H1 (cell line): ENCODE data around the gene CDH11. TPM values are rescaled to one million over a fixed set of nuclear protein-coding genes. Genes with fewer than 3 reads are reported as not detected.

Source experiments
- CTCF ChIA-PET: fragments of 300-600 bp; sonication (Branson Sonifier 250); formaldehyde crosslinking; loops from one replicate; lab custom pipeline; 2021; ENCODE audit not compliant: partially characterized antibody; lab: Charles Lee
- POLR2A ChIA-PET: fragments of 300-600 bp; sonication (Branson Sonifier 250); formaldehyde crosslinking; loops from one replicate; lab custom pipeline; 2021; ENCODE audit warnings: inconsistent platforms; ENCODE audit not compliant: partially characterized antibody; lab: Charles Lee
- DNase-seq, 2 experiments: peaks; one replicate each; pipeline versions ENCODE4 v3.0.0 to v3.0.0-alpha.2; 2010 to 2022; ENCODE audit warnings: low spot score in 2 of 2, low read depth in 1 of 2, mixed read lengths in 1 of 2
- FAIRE-seq: peaks from 2 replicates; lab custom pipeline; 2011; peaks lifted over from hg19 to GRCh38; lab: Jason Lieb, UNC
- H2AFZ ChIP-seq: 2 replicates; pipeline ENCODE4 v1.8.1; 2012; ENCODE audit warnings: low read length, inconsistent platforms
- H2AK5ac ChIP-seq: 2 replicates; pipeline ENCODE4 v1.6.1; 2013; ENCODE audit warnings: low read depth, low read length
- H2BK120ac ChIP-seq: replicated peaks from 2 replicates; pipeline ENCODE3; 2013; ENCODE audit warnings: low read depth, low read length, inconsistent platforms
- H2BK12ac ChIP-seq: 2 replicates; pipeline ENCODE4 v1.6.1; 2013; ENCODE audit warnings: low read depth, low read length
- H2BK15ac ChIP-seq: 2 replicates; pipeline ENCODE4 v1.6.1; 2013; ENCODE audit warnings: low read length
- H2BK20ac ChIP-seq: 2 replicates; pipeline ENCODE4 v1.6.1; 2013; ENCODE audit warnings: low read length
- H2BK5ac ChIP-seq: 2 replicates; pipeline ENCODE4 v1.6.1; 2013; ENCODE audit warnings: low read depth, low read length
- H3K14ac ChIP-seq: 2 replicates; pipeline ENCODE4 v1.6.1; 2013; ENCODE audit warnings: inconsistent platforms; ENCODE audit not compliant: insufficient read length
- H3K18ac ChIP-seq: 2 replicates; pipeline ENCODE4 v1.6.1; 2013; ENCODE audit warnings: low read length; ENCODE audit errors: extremely low read depth
- H3K23ac ChIP-seq: 2 replicates; pipeline ENCODE4 v1.6.1; 2013; ENCODE audit warnings: inconsistent platforms; ENCODE audit not compliant: insufficient read length
- H3K23me2 ChIP-seq: 2 replicates; pipeline ENCODE4 v1.6.1; 2013; ENCODE audit warnings: low read depth, low read length
- H3K27ac ChIP-seq: 2 replicates; pipeline ENCODE4 v1.6.1; 2011; ENCODE audit warnings: low read depth, low read length, inconsistent platforms
- H3K27me3 ChIP-seq, 4 experiments: replicated peaks in 1 of 4; 1 replicate in 1 of 4; 2 replicates in 3 of 4; pipeline versions ENCODE4 v1.6.1 to v1.8.1; 2011 to 2013; ENCODE audit warnings: low read length in 3 of 4, mild to moderate bottlenecking in 3 of 4, inconsistent platforms in 2 of 4, mixed read lengths in 2 of 4, moderate library complexity in 1 of 4; ENCODE audit not compliant: control insufficient read depth in 3 of 4, insufficient read depth in 3 of 4; ENCODE audit errors: extremely low read depth in 1 of 4
- H3K36me3 ChIP-seq, 4 experiments: 2 replicates each; pipeline versions ENCODE4 v1.6.1 to v1.8.1; 2011 to 2013; ENCODE audit warnings: mild to moderate bottlenecking in 4 of 4, low read length in 3 of 4, moderate library complexity in 2 of 4, control low read depth in 1 of 4, inconsistent platforms in 1 of 4; ENCODE audit not compliant: insufficient read depth in 4 of 4, control insufficient read depth in 2 of 4
- H3K4ac ChIP-seq: replicated peaks from 2 replicates; pipeline ENCODE3; 2013; ENCODE audit warnings: low read length, low read depth, mixed read lengths, inconsistent platforms; ENCODE audit not compliant: insufficient read length
- H3K4me1 ChIP-seq, 4 experiments: replicated peaks in 1 of 4; 1 replicate in 1 of 4; 2 replicates in 3 of 4; pipeline versions ENCODE4 v1.6.1 to v1.8.1; 2011 to 2013; ENCODE audit warnings: low read length in 3 of 4, inconsistent platforms in 2 of 4, mixed read lengths in 1 of 4; ENCODE audit not compliant: insufficient read depth in 4 of 4, control insufficient read depth in 3 of 4
- H3K4me2 ChIP-seq, 2 experiments: 2 replicates each; pipeline versions ENCODE4 v1.6.1 to v1.8.1; 2011 to 2013; ENCODE audit warnings: low read depth in 2 of 2, low read length in 2 of 2, control low read depth in 1 of 2, inconsistent platforms in 1 of 2, mild to moderate bottlenecking in 1 of 2; ENCODE audit not compliant: insufficient read depth in 1 of 2
- H3K4me3 ChIP-seq, 4 experiments: fragments of 200-600, 300-600 bp in 1 of 4; sonication (generic), shearing (Covaris generic), sonication (Bioruptor Twin) in 1 of 4; 2 replicates each; pipeline versions ENCODE4 v1.5.1 to v1.8.1; 2011 to 2016; ENCODE audit warnings: low read length in 4 of 4, low read depth in 3 of 4, control low read depth in 2 of 4, inconsistent platforms in 2 of 4, mild to moderate bottlenecking in 2 of 4, mixed read lengths in 1 of 4, moderate library complexity in 1 of 4; ENCODE audit not compliant: insufficient read depth in 2 of 4; ENCODE audit errors: extremely low read depth in 1 of 4
- H3K56ac ChIP-seq: replicated peaks from 2 replicates; pipeline ENCODE3; 2013; ENCODE audit warnings: low read depth, mild to moderate bottlenecking, mixed read lengths, low read length, inconsistent platforms; ENCODE audit not compliant: insufficient read length
- H3K79me1 ChIP-seq: 2 replicates; pipeline ENCODE4 v1.6.1; 2013; ENCODE audit warnings: low read depth, low read length, control low read depth
- H3K79me2 ChIP-seq, 2 experiments: 2 replicates each; pipeline versions ENCODE4 v1.6.1 to v1.8.1; 2012 to 2013; ENCODE audit warnings: low read length in 2 of 2, mild to moderate bottlenecking in 2 of 2, inconsistent platforms in 1 of 2; ENCODE audit not compliant: insufficient read depth in 2 of 2, control insufficient read depth in 1 of 2
- H3K9ac ChIP-seq, 4 experiments: replicated peaks in 1 of 4; 1 replicate in 1 of 4; 2 replicates in 3 of 4; pipeline versions ENCODE4 v1.6.1 to v1.8.1; 2011 to 2013; ENCODE audit warnings: low read depth in 3 of 4, low read length in 3 of 4, control low read depth in 2 of 4, mild to moderate bottlenecking in 2 of 4, moderate library complexity in 2 of 4, inconsistent platforms in 1 of 4; ENCODE audit errors: extremely low read depth in 1 of 4
- H3K9me3 ChIP-seq, 2 experiments: 2 replicates each; pipeline versions ENCODE4 v1.6.1 to v1.8.1; 2012 to 2013; ENCODE audit warnings: mild to moderate bottlenecking in 2 of 2, moderate library complexity in 2 of 2, control low read depth in 1 of 2, inconsistent platforms in 1 of 2, low read depth in 1 of 2, low read length in 1 of 2, mixed read lengths in 1 of 2; ENCODE audit not compliant: insufficient read depth in 2 of 2
- H4K20me1 ChIP-seq, 2 experiments: replicated peaks in 1 of 2; 2 replicates each; pipeline versions ENCODE3 to v1.8.1; 2011 to 2013; ENCODE audit warnings: inconsistent platforms in 2 of 2, low read length in 2 of 2, mild to moderate bottlenecking in 1 of 2; ENCODE audit not compliant: insufficient read depth in 2 of 2, control insufficient read depth in 1 of 2
- H4K5ac ChIP-seq: 2 replicates; pipeline ENCODE4 v1.6.1; 2013; ENCODE audit warnings: low read length, low read depth, mixed read lengths, inconsistent platforms; ENCODE audit not compliant: insufficient read length
- H4K8ac ChIP-seq: 2 replicates; pipeline ENCODE4 v1.8.0; 2013; ENCODE audit warnings: mild to moderate bottlenecking, moderate library complexity, low read length, inconsistent platforms; ENCODE audit not compliant: insufficient read depth; ENCODE audit errors: extremely low read depth
- H4K91ac ChIP-seq: replicated peaks from 2 replicates; pipeline ENCODE3; 2013; ENCODE audit warnings: low read length, mixed read lengths, inconsistent platforms; ENCODE audit not compliant: insufficient read length
- ATF3 ChIP-seq: IDR thresholded peaks from 2 replicates; pipeline ENCODE4 v1.6.1; 2011; ENCODE audit warnings: low read depth, mild to moderate bottlenecking, low read length; ENCODE audit not compliant: insufficient read depth
- BACH1 ChIP-seq: IDR thresholded peaks from 2 replicates; pipeline ENCODE4 v1.6.1; 2012; ENCODE audit warnings: low read length, improper control_type of control experiment
- BCL11A ChIP-seq, 2 experiments: IDR thresholded peaks; one replicate each; pipeline ENCODE4 v1.6.1; 2011; ENCODE audit warnings: low read depth in 2 of 2, low read length in 2 of 2, mild to moderate bottlenecking in 2 of 2
- CEBPB ChIP-seq: IDR thresholded peaks from 2 replicates; pipeline ENCODE4 v1.6.1; 2012; ENCODE audit warnings: low read depth, low read length
- EP300 ChIP-seq, 2 experiments: IDR thresholded peaks; 1 replicate in 1 of 2; 2 replicates in 1 of 2; pipeline ENCODE4 v1.6.1; 2011 to 2012; ENCODE audit warnings: low read depth in 2 of 2, low read length in 2 of 2, mild to moderate bottlenecking in 2 of 2, borderline replicate concordance in 1 of 2, inconsistent platforms in 1 of 2, moderate library complexity in 1 of 2
- GTF2F1 ChIP-seq: IDR thresholded peaks from 2 replicates; pipeline ENCODE4 v1.6.1; 2012; ENCODE audit warnings: low read depth, low read length, improper control_type of control experiment, borderline replicate concordance
- HDAC2 ChIP-seq, 2 experiments: fragments of 300-600 bp in 1 of 2; sonication (generic) in 1 of 2; IDR thresholded peaks; 2 replicates each; pipeline ENCODE4 v1.6.1; 2011 to 2012; ENCODE audit warnings: low read depth in 2 of 2, low read length in 2 of 2, mild to moderate bottlenecking in 2 of 2, moderate library complexity in 2 of 2, borderline replicate concordance in 1 of 2, inconsistent platforms in 1 of 2
- HDAC6 ChIP-seq: IDR thresholded peaks from one replicate; pipeline ENCODE4 v1.7.1; 2012; ENCODE audit warnings: low read depth, mild to moderate bottlenecking, inconsistent platforms, low read length, moderate library complexity
- MAFK ChIP-seq: IDR thresholded peaks from 2 replicates; pipeline ENCODE4 v1.6.1; 2012; ENCODE audit warnings: low read depth, mild to moderate bottlenecking, improper control_type of control experiment, low read length
- RNF2 ChIP-seq: fragments of 200-900, 300-1000 bp; sonication (generic); IDR thresholded peaks from 2 replicates; pipeline ENCODE4 v1.7.1; 2016; ENCODE audit warnings: borderline replicate concordance, low read depth, mild to moderate bottlenecking, antibody characterized with exemption, low read length; ENCODE audit not compliant: poor library complexity, severe bottlenecking; ENCODE audit errors: missing control alignments
- SAP30 ChIP-seq: fragments of 300-600 bp; sonication (generic); IDR thresholded peaks from 2 replicates; pipeline ENCODE4 v1.7.1; 2012; ENCODE audit warnings: low read length, moderate library complexity, mild to moderate bottlenecking, inconsistent platforms; ENCODE audit not compliant: insufficient read depth, insufficient replicate concordance
- WGBS, 2 experiments: shearing (Covaris generic) in 1 of 2; methylation state at CpG; one replicate each; pipeline versions ENCODE4 v1.1.6 to v1.1.7; 2013 to 2015; ENCODE audit warnings: low lambda C conversion rate in 2 of 2, mixed read lengths in 2 of 2, inconsistent platforms in 1 of 2, low coverage in 1 of 2, missing lambda C conversion rate in 1 of 2; ENCODE audit not compliant: insufficient replicate concordance in 2 of 2, insufficient coverage in 1 of 2, insufficient read length in 1 of 2; ENCODE audit errors: extremely low coverage in 1 of 2, missing lambda C conversion rate in 1 of 2; 5-methylcytosine and 5-hydroxymethylcytosine counted together
- polyA plus RNA-seq, 7 experiments: library from polyadenylated mRNA; depleted of rRNA in 3 of 7; stranded (reverse) in 5 of 7; unstranded in 2 of 7; fragments of >200 nt in 5 of 7; fragments of 200-250 nt in 2 of 7; gene quantifications; 1 replicate in 5 of 7; 2 replicates in 1 of 7; 4 replicates in 1 of 7; pipeline versions ENCODE4 v1.2.1 to v1.2.3, GENCODE V29; 2011 to 2013; ENCODE audit warnings: missing spikeins in 2 of 7, mixed read lengths in 2 of 7
- total RNA-seq: library from RNA; stranded (reverse); fragmentation: NEBNext Ultra II Directional; extraction: Animal tissue kit (Norgen Biotek cat#: 25700); gene quantifications from 2 replicates; pipeline ENCODE4 v1.2.1, GENCODE V29; 2021
- TF ChIP-seq, protein P1 (sequence below): IDR thresholded peaks from 2 replicates; pipeline ENCODE4 v1.6.1; 2012; ENCODE audit warnings: inconsistent platforms

CDH11 gene
- total and polyA plus RNA-seq, 2 of the 8 experiments (the other 6 are each of a cell fraction or from before 2014, with no cell fraction given) = 3.3 to 8.4 TPM

DNA sequence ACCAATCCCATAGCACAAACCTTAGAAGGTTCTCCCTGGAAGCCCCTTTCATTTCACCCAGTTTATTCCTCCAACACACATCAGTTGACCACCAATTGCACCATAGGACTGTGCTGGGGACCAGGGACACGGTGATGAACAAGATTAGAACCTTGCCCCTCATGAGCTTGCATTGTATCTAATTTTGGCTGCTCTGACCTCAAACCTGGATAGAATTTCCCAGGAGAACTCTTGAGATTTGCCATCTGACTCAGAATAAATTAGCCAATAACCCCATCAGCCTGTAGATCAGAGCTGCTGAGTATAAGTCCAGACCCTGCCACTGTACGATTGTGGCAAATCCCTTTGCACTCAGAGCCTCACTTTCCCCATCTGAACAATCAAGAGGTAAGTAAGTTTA lies 52.1 kb downstream of the CDH11 start:
- Histone ChIP-seq H3K14ac (no peak overlapping the region), H3K4me1 (no peaks in the 10 kb centered on the region), H3K9ac (no peak overlapping the region), H2BK120ac (no peak overlapping the region), H4K91ac (no peak overlapping the region), H2BK12ac (no peak overlapping the region), H3K18ac (no peak overlapping the region), H3K79me2 (no peaks in the 10 kb centered on the region), H2AFZ (no peak overlapping the region), H4K20me1 (no peaks in the 10 kb centered on the region), H3K4me2 (no peak overlapping the region), H2BK20ac (no peak overlapping the region), H3K9me3 (no peaks in the 10 kb centered on the region), H3K27ac (no peak overlapping the region), H2BK5ac (no peak overlapping the region), H3K23me2 (no peaks in the 10 kb centered on the region), H2AK5ac (no peak overlapping the region), H4K8ac (no peak overlapping the region), H3K79me1 (no peaks in the 10 kb centered on the region), H2BK15ac (no peak overlapping the region), H3K4ac (no peak overlapping the region), H3K36me3 (no peaks in the 10 kb centered on the region), H3K27me3 (no peaks in the 10 kb centered on the region), H3K23ac (no peak overlapping the region), H3K56ac (no peak overlapping the region), H3K4me3 (no peak overlapping the region), H4K5ac (no peak overlapping the region)
- DNase-seq (no peak), FAIRE-seq (no peak)
- TF ChIP-seq HDAC2 (IDR thresholded peaks at IDR 0.05; ENCODE audit: borderline replicate concordance in 1 of 2, low read depth in 2 of 2, low read length in 2 of 2) = no peak
- TF ChIP-seq SAP30 = no peak
- TF ChIP-seq RNF2 = no peak
- TF ChIP-seq EP300 (IDR thresholded peaks at IDR 0.05; ENCODE audit: borderline replicate concordance in 1 of 2, low read depth in 2 of 2, low read length in 2 of 2) = no peak
- TF ChIP-seq CEBPB = no peak
- TF ChIP-seq ATF3 = no peak
- TF ChIP-seq, protein P1, sequence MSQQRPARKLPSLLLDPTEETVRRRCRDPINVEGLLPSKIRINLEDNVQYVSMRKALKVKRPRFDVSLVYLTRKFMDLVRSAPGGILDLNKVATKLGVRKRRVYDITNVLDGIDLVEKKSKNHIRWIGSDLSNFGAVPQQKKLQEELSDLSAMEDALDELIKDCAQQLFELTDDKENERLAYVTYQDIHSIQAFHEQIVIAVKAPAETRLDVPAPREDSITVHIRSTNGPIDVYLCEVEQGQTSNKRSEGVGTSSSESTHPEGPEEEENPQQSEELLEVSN = no peak
- no peak for TF ChIP-seq HDAC6
- no peak for TF ChIP-seq BCL11A (IDR thresholded peaks at IDR 0.05; ENCODE audit: low read depth in 2 of 2, low read length in 2 of 2)
- TF ChIP-seq BACH1 = no peak
- TF ChIP-seq MAFK = no peak
- TF ChIP-seq GTF2F1 = no peak
- WGBS, 2 experiments = 91% methylated on average over 2 of the region's 2 CpGs; no CpG with 5 or more reads in 1 of the 2 experiments
- ChIA-PET CTCF (no interaction called here), POLR2A (no interaction called here)
